ENCODE measurements around the gene SKA3. TPM values are rescaled to one million over a fixed set of nuclear protein-coding genes. Genes with fewer than 3 reads are reported as not detected.
"Not testable (repeated sequence)": the region's sequence is repeated elsewhere in the genome, so short reads cannot be mapped to it uniquely, and the experiment has no call there.

SKA3 gene
- 1 to 10 TPM in 2 of 5 donors, under 1 TPM in 3; 0.69 to 2.7 (median 0.98) TPM for total RNA-seq
- total RNA-seq (2013): 0.90 TPM
- 0.10 to 17.6 (median 0.47) reads per million in 29 experiments for total RNA-seq

DNA sequence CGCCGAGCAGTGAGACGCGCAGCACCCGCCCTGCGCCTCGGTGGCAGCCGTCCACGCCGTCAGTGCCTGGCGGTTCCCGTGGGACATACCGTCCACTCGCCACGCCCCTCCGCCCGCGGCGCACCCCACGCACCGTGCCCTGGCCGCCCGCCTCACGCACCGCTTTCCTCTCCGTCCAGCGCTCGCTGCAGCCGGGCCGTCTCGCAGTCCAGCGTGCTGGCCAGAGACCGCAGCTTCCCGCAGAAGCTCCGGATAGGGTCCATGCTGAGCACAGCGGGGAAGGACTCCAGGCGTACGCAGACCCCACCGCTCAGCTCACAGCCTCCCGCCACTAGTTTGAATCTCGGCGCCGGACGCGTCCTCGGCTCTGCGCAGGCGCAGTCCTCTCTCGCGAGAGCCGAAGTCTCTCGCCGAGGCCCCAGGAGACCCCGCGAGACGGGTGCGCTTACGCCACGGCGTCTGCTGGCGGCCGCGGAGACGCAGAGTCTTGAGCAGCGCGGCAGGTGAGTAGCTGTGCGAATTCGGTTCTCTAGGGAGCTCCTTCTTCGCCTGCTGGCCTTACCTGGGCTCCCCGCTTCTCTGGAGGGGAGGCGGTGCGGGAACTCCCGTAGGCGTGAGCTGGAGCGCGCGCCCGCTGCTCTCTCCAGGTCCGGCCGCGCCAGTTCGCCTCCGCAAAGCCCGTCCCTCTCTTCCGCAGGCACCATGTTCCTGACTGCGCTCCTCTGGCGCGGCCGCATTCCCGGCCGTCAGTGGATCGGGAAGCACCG, at the start of gene SKA3, which contains the start of gene MRPL57:
SKA3 (minus strand) TSS at position 338 of the 767 bp plus-strand sequence; CDS start at position 263, 75 bp downstream.
MRPL57 (plus strand) TSS at position 444 of the 767 bp plus-strand sequence; CDS start at position 703, 259 bp downstream.
- peak within 1 kb of the TSS; percentile 95 to 99 (median 96) for H3K4me3 Mint-ChIP-seq
- WGBS (ENCODE audit: insufficient coverage): under 1% methylated on average over 89 of the region's 93 CpGs

DNA sequence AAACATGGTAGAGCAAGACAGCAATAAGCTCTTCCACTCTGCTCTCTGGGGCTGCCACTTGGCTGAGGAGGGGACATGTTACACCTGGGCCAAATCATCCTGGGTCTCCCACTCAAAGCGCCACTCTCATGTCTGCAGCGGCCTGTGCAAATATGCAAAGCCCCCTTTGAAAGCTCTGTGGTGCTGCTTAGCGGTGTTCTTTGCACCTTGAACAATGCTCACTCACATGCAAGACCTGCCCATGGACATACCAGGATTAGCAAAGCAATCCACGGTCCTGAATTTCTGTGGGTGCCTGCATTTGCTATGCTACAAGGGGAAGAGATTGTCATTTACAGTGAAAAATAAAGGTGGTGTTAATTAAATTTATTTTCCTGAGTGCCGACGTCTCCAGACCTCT, 48.7 kb upstream of the SKA3 start:
- Mint-ChIP-seq H3K36me3 (peaks cover 3% of the 10 kb centered on the region), H3K27ac (no peak overlapping the region), H3K4me3 (no peak overlapping the region), H3K27me3 (peaks cover 11 to 14% of the 10 kb centered on the region in 2 donors), H3K9me3 (peaks cover 2 to 13% (median 7%) of the 10 kb centered on the region in 3 donors), H3K4me1 (peaks cover 0 to 1% (median 0%) of the 10 kb centered on the region in 3 donors)
- ATAC-seq (replicated peaks in 1 of 4): no peak
- no peaks in the 10 kb centered on the region for H3K4me1 ChIP-seq (ENCODE audit: control insufficient read depth in 1 of 2, extremely low read depth in 1 of 2, insufficient read depth in 2 of 2, low read length in 2 of 2)
- no peak for DNase-seq
- 85% methylated on average over 5 of the region's 6 CpGs for WGBS (ENCODE audit: insufficient coverage)
- no peak overlapping the region for H3K27ac ChIP-seq (ENCODE audit: low read length)
- H3K27me3 ChIP-seq (replicated peaks in 1 of 2; ENCODE audit: control insufficient read depth in 2 of 2, extremely low read depth in 1 of 2, insufficient read depth in 2 of 2, low read length in 1 of 2): peaks cover 0 to 9% of the 10 kb centered on the region in 2 experiments
- ChIA-PET CTCF (no interaction called here), POLR2A (no interaction called here)
- H3K9me3 ChIP-seq: no peaks in the 10 kb centered on the region
- no peaks in the 10 kb centered on the region for H3K36me3 ChIP-seq (ENCODE audit: control insufficient read depth in 2 of 2, extremely low read depth in 1 of 2, insufficient read depth in 1 of 2, low read length in 1 of 2)
- no peak overlapping the region for H3K4me3 ChIP-seq (ENCODE audit: control insufficient read depth in 1 of 2, extremely low read depth in 1 of 2, low read length in 1 of 2)

More for the DNA sequence above, at the start of gene SKA3, which contains the start of gene MRPL57:
- peak; percentile 85 to 96 (median 91) for DNase-seq
- no peaks in the 10 kb centered on the region for H3K9me3 ChIP-seq
- H3K4me1 ChIP-seq (ENCODE audit: control insufficient read depth in 1 of 2, extremely low read depth in 1 of 2, insufficient read depth in 2 of 2, low read length in 2 of 2): peaks cover 6 to 19% of the 10 kb centered on the region in 2 experiments
- peak; percentile 97 to 98 (median 98) for ATAC-seq (replicated peaks in 1 of 4)
- POLR2A ChIA-PET: interaction anchor here (0.5 to 1.2 kb wide), 5 partner anchors 20 to 330 kb away, joined by 3 to 5 read pairs (median 3); no protein-coding TSS in a partner anchor
- no peaks in the 10 kb centered on the region for H3K27me3 Mint-ChIP-seq
- H3K36me3 Mint-ChIP-seq: no peaks in the 10 kb centered on the region
- CTCF ChIA-PET: interaction anchor here (0.5 to 2.3 kb wide), 7 partner anchors 34 to 330 kb away, joined by 3 to 5 read pairs (median 4); no protein-coding TSS in a partner anchor
- H3K4me3 ChIP-seq (ENCODE audit: control insufficient read depth in 1 of 2, extremely low read depth in 1 of 2, low read length in 1 of 2): peak within 1 kb of the TSS; percentile 85 to 94
- H3K27me3 ChIP-seq (replicated peaks in 1 of 2; ENCODE audit: control insufficient read depth in 2 of 2, extremely low read depth in 1 of 2, insufficient read depth in 2 of 2, low read length in 1 of 2): no peaks in the 10 kb centered on the region
- no peaks in the 10 kb centered on the region for H3K36me3 ChIP-seq (ENCODE audit: control insufficient read depth in 2 of 2, extremely low read depth in 1 of 2, insufficient read depth in 1 of 2, low read length in 1 of 2)
- H3K27ac ChIP-seq (ENCODE audit: low read length): peak within 1 kb of the TSS; percentile 86
- peak within 1 kb of the TSS; percentile 94 to 95 for H3K27ac Mint-ChIP-seq
- no peaks in the 10 kb centered on the region for H3K9me3 Mint-ChIP-seq
- peaks cover 25 to 26% (median 26%) of the 10 kb centered on the region in 3 donors for H3K4me1 Mint-ChIP-seq

DNA sequence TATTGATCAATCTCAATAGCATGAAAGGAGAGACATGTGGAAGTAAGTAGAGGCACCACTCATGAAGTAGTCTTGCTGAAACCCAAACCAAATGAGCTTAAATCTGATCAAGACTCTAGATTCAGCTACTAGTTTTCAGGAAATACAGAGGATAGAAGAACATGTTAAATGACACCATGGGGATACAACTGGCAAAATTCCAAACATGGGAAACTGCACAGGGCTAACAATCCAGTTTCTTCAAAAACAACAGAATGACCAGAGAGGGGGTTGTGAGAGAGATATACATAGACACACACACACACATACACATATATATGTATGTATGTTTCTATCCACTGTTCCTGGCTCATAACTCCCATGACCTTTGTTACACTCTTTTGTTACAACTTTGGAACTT, 44.9 kb upstream of the SKA3 start:
- no peak for ATAC-seq (replicated peaks in 1 of 4)
- H3K9me3 Mint-ChIP-seq: peaks cover 2 to 13% (median 7%) of the 10 kb centered on the region in 3 donors
- peaks cover 17 to 20% (median 18%) of the 10 kb centered on the region in 3 donors for H3K4me1 Mint-ChIP-seq
- H3K27ac Mint-ChIP-seq: no peak overlapping the region
- no peak for DNase-seq
- no peaks in the 10 kb centered on the region for H3K36me3 ChIP-seq (ENCODE audit: control insufficient read depth in 2 of 2, extremely low read depth in 1 of 2, insufficient read depth in 1 of 2, low read length in 1 of 2)
- peaks cover 3% of the 10 kb centered on the region for H3K36me3 Mint-ChIP-seq
- peaks cover 9 to 11% of the 10 kb centered on the region in 2 donors for H3K27me3 Mint-ChIP-seq
- no peak overlapping the region for H3K4me3 Mint-ChIP-seq
- peaks cover 4 to 7% of the 10 kb centered on the region in 2 experiments for H3K4me1 ChIP-seq (ENCODE audit: control insufficient read depth in 1 of 2, extremely low read depth in 1 of 2, insufficient read depth in 2 of 2, low read length in 2 of 2)
- CTCF ChIA-PET: no interaction called here
- no peaks in the 10 kb centered on the region for H3K9me3 ChIP-seq
- H3K4me3 ChIP-seq (ENCODE audit: control insufficient read depth in 1 of 2, extremely low read depth in 1 of 2, low read length in 1 of 2): no peak overlapping the region
- peaks cover 0 to 4% of the 10 kb centered on the region in 2 experiments for H3K27me3 ChIP-seq (replicated peaks in 1 of 2; ENCODE audit: control insufficient read depth in 2 of 2, extremely low read depth in 1 of 2, insufficient read depth in 2 of 2, low read length in 1 of 2)
- H3K27ac ChIP-seq (ENCODE audit: low read length): no peak overlapping the region
- POLR2A ChIA-PET: interaction anchor here in 1 of 2 donors (0.7 kb wide), 1 partner anchor 360 kb away, joined by 5 read pairs; no protein-coding TSS in a partner anchor

DNA sequence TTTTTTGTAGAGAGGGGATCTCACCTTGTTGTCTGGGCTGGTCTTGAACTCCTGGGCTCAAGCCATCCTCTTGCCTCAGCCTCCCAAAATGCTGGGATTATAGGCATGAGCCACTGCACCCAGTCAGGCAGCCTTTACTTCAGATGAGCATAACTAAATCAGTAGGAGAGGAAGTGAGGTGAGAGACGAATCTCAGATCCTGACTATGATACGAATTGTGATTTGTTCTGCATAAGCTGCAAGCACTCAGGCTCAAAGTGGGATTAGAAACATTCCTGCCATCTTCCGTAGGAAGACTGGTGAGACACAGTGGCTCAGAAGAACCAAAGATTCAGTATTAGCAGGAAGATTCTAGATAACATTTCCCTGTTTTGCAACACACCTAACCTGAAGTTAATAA, 43.4 kb upstream of the SKA3 start:
- CTCF ChIA-PET; DNase-seq; H3K27me3 ChIP-seq (replicated peaks in 1 of 2; ENCODE audit: control insufficient read depth in 2 of 2, extremely low read depth in 1 of 2, insufficient read depth in 2 of 2, low read length in 1 of 2); H3K27ac Mint-ChIP-seq; H3K36me3 Mint-ChIP-seq; POLR2A ChIA-PET; H3K9me3 ChIP-seq; H3K4me3 ChIP-seq (ENCODE audit: control insufficient read depth in 1 of 2, extremely low read depth in 1 of 2, low read length in 1 of 2); ATAC-seq (replicated peaks in 1 of 4); H3K27ac ChIP-seq (ENCODE audit: low read length); H3K4me1 ChIP-seq (ENCODE audit: control insufficient read depth in 1 of 2, extremely low read depth in 1 of 2, insufficient read depth in 2 of 2, low read length in 2 of 2); H3K36me3 ChIP-seq (ENCODE audit: control insufficient read depth in 2 of 2, extremely low read depth in 1 of 2, insufficient read depth in 1 of 2, low read length in 1 of 2); H3K4me3 Mint-ChIP-seq: not testable (repeated sequence)
- WGBS (ENCODE audit: insufficient coverage): 32% methylated on average over 2 of the region's 3 CpGs
- Mint-ChIP-seq H3K9me3 (peaks cover 2 to 13% (median 7%) of the 10 kb centered on the region in 3 donors), H3K4me1 (peaks cover 17 to 20% (median 18%) of the 10 kb centered on the region in 3 donors), H3K27me3 (peaks cover 9 to 13% of the 10 kb centered on the region in 2 donors)

DNA sequence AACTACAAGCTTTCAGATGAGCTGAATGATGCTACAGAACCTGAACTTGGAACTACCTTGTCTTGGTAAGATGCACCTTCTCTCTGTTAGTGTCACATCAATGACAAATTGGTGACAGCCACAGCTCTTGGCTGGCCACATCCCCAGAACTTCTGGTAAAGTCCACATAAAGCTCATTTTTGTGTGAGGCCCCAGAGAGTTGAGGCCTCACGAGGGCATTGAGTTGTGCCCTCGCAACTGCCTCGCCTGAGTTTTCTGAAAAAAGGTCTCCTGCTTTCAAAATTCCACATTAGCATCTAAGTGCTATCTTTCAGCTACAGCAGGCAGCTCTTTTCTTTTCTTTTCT, 42.7 kb upstream of the SKA3 start:
- Histone ChIP-seq H3K27me3 (replicated peaks in 1 of 2; ENCODE audit: control insufficient read depth in 2 of 2, extremely low read depth in 1 of 2, insufficient read depth in 2 of 2, low read length in 1 of 2) (no peaks in the 10 kb centered on the region), H3K9me3 (no peaks in the 10 kb centered on the region), H3K4me1 (ENCODE audit: control insufficient read depth in 1 of 2, extremely low read depth in 1 of 2, insufficient read depth in 2 of 2, low read length in 2 of 2) (peaks cover 4 to 7% of the 10 kb centered on the region in 2 experiments), H3K27ac (ENCODE audit: low read length) (no peak overlapping the region), H3K36me3 (ENCODE audit: control insufficient read depth in 2 of 2, extremely low read depth in 1 of 2, insufficient read depth in 1 of 2, low read length in 1 of 2) (no peaks in the 10 kb centered on the region), H3K4me3 (ENCODE audit: control insufficient read depth in 1 of 2, extremely low read depth in 1 of 2, low read length in 1 of 2) (no peak overlapping the region)
- H3K4me3 Mint-ChIP-seq: no peak overlapping the region
- peak in 1 of 4 experiments; percentile 26 for ATAC-seq (replicated peaks in 1 of 4)
- H3K4me1 Mint-ChIP-seq: peaks cover 17 to 20% (median 18%) of the 10 kb centered on the region in 3 donors
- H3K36me3 Mint-ChIP-seq: peaks cover 3% of the 10 kb centered on the region
- no peak overlapping the region for H3K27ac Mint-ChIP-seq
- ChIA-PET POLR2A (no interaction called here), CTCF (interaction anchor here (0.7 to 0.9 kb wide), 2 partner anchors 258 to 1015 kb away, joined by 3 read pairs; no protein-coding TSS in a partner anchor)
- H3K27me3 Mint-ChIP-seq: peaks cover 8 to 13% of the 10 kb centered on the region in 2 donors
- no peak for DNase-seq
- H3K9me3 Mint-ChIP-seq: peaks cover 2 to 13% (median 7%) of the 10 kb centered on the region in 3 donors
- 15% methylated on average over 3 of the region's 3 CpGs for WGBS (ENCODE audit: insufficient coverage)

DNA sequence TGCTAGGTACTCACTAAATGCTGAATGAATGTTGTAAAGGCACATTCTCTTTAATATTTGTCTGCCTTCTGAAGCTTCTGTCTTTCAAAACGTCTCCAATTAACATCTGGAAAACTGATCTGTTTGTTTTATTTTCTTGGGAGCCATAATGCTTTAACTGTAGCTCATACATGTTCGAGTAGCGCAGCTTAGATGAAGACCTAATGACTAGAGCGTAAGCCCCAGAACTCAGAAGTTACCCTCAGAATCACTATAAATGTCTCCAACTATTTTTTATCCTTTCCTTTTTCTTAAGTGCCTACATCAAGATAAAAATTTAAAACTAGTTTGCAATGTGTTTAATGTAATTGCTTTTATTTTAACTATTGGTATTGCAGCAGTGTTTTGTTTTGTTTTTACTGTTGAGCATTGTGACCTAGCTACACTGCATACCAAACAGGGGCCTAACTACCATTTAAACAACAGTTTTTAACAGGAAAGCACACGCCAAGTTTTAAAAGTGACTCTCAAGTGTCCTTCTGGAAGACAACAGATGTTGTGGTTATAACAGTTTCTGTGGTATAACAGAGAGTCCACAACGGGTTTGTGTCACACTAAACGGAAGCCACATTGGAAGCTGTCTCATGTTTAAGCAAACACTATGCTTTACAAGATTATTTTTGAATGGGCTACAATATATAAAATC, 42.1 kb upstream of the SKA3 start:
- Mint-ChIP-seq H3K4me1 (peaks cover 17 to 20% (median 18%) of the 10 kb centered on the region in 3 donors), H3K9me3 (peaks cover 2 to 13% (median 7%) of the 10 kb centered on the region in 3 donors), H3K36me3 (peaks cover 3% of the 10 kb centered on the region), H3K27ac (no peak overlapping the region), H3K4me3 (no peak overlapping the region), H3K27me3 (peaks cover 12 to 17% of the 10 kb centered on the region in 2 donors)
- Histone ChIP-seq H3K27ac (ENCODE audit: low read length) (no peak overlapping the region), H3K9me3 (no peaks in the 10 kb centered on the region), H3K4me1 (ENCODE audit: control insufficient read depth in 1 of 2, extremely low read depth in 1 of 2, insufficient read depth in 2 of 2, low read length in 2 of 2) (peaks cover 4 to 7% of the 10 kb centered on the region in 2 experiments), H3K4me3 (ENCODE audit: control insufficient read depth in 1 of 2, extremely low read depth in 1 of 2, low read length in 1 of 2) (no peak overlapping the region), H3K36me3 (ENCODE audit: control insufficient read depth in 2 of 2, extremely low read depth in 1 of 2, insufficient read depth in 1 of 2, low read length in 1 of 2) (no peaks in the 10 kb centered on the region), H3K27me3 (replicated peaks in 1 of 2; ENCODE audit: control insufficient read depth in 2 of 2, extremely low read depth in 1 of 2, insufficient read depth in 2 of 2, low read length in 1 of 2) (no peaks in the 10 kb centered on the region)
- CTCF ChIA-PET: interaction anchor here (0.7 to 0.9 kb wide), 3 partner anchors 259 to 1015 kb away, joined by 3 read pairs; no protein-coding TSS in a partner anchor
- WGBS (ENCODE audit: insufficient coverage): 14% methylated on average over 1 of the region's 7 CpGs
- POLR2A ChIA-PET: no interaction called here
- DNase-seq: peak in 2 of 35 experiments; percentile 3 to 17
- ATAC-seq (replicated peaks in 1 of 4): peak in 3 of 4 experiments; percentile 43 to 51 (median 46)

Measured in T-cell (primary cell).